Heart right ventricle (tissue), 16 donors: ENCODE results near the gene MGLL. TPM values are rescaled to one million over a fixed set of nuclear protein-coding genes. Genes with fewer than 3 reads are reported as not detected.

Source experiments
- ATAC-seq, 8 donors: fragments of 200-7000 bp; cut with Tn5 transposase; one replicate each; pipeline ENCODE4 v1.9.1; 2020; ENCODE audit warnings: mild to moderate bottlenecking in 8 of 8, moderate library complexity in 8 of 8, moderate number of reproducible peaks in 1 of 8
- DNase-seq, 2 donors: peaks; one replicate each; pipeline ENCODE4 v3.0.0-alpha.2; 2020
- H3K27ac ChIP-seq, 10 donors: fragments of 200-600 bp; sonication (generic) in 2 of 10; one replicate each; pipeline versions ENCODE4 v1.5.0 to v1.8.0; 2020 to 2022; ENCODE audit warnings: mild to moderate bottlenecking in 3 of 10
- H3K27me3 ChIP-seq, 7 donors: fragments of 200-600 bp; one replicate each; pipeline ENCODE4 v1.8.0; 2021 to 2022; ENCODE audit warnings: mild to moderate bottlenecking in 2 of 7
- H3K36me3 ChIP-seq, 9 donors: fragments of 200-600 bp; sonication (generic) in 1 of 9; one replicate each; pipeline versions ENCODE4 v1.5.0 to v1.8.0; 2020 to 2022; ENCODE audit warnings: mild to moderate bottlenecking in 2 of 9
- H3K4me1 ChIP-seq, 9 donors: fragments of 200-600 bp; sonication (generic) in 1 of 9; one replicate each; pipeline versions ENCODE4 v1.5.0 to v1.8.0; 2020 to 2022; ENCODE audit warnings: mild to moderate bottlenecking in 4 of 9
- H3K4me3 ChIP-seq, 10 donors: fragments of 200-600 bp; sonication (generic) in 2 of 10; one replicate each; pipeline versions ENCODE4 v1.5.0 to v1.8.0; 2020 to 2022; ENCODE audit warnings: mild to moderate bottlenecking in 7 of 10, moderate library complexity in 2 of 10
- H3K9me3 ChIP-seq, 11 donors: fragments of 200-600 bp in 10 of 11; sonication (generic) in 2 of 11; one replicate each; pipeline versions ENCODE4 v1.5.0 to v1.8.0; 2013 to 2022; ENCODE audit warnings: mild to moderate bottlenecking in 2 of 11, control low read depth in 1 of 11, moderate library complexity in 1 of 11
- CTCF ChIP-seq, 9 donors: fragments of 200-600 bp; sonication (generic) in 2 of 9; IDR thresholded peaks; one replicate each; pipeline versions ENCODE4 v1.5.0 to v1.8.0; 2021 to 2022; ENCODE audit warnings: antibody characterized with exemption in 9 of 9, mild to moderate bottlenecking in 5 of 9, moderate library complexity in 1 of 9
- WGBS, 2 donors: extraction: QIAGEN DNeasy Blood & Tissue Kit; methylation state at CpG; one replicate each; pipeline ENCODE4 v1.1.7; 2013; ENCODE audit warnings: inconsistent platforms in 1 of 2; 5-methylcytosine and 5-hydroxymethylcytosine counted together
- intact Hi-C, 10 donors: fragments of 100-400 bp; cut with DNase I; formaldehyde crosslinking; loops; one replicate each; pipeline versions ENCODE4 v1.11.1 to v1.14.2; 2022
- polyA plus RNA-seq, 2 donors: library from polyadenylated mRNA; stranded (reverse); fragments of 200-250 nt; gene quantifications; one replicate each; pipeline ENCODE4 v1.2.3, GENCODE V29; 2013
- total RNA-seq, 10 donors: library from RNA; stranded (reverse); fragmentation: NEBNext Ultra II Directional in 3 of 10; extraction: Animal tissue kit (Norgen Biotek cat#: 25700) in 3 of 10; gene quantifications; one replicate each; pipeline versions ENCODE4 v1.2.1 to v1.2.4, GENCODE V29; 2021 to 2023
- donor health status: Arrhythmogenic right ventricular cardiomyopathy.
- donor health status: ischemic (EF 13 %, LVEDD 7.1; RV severe dilation, severe dysfunction).
- donor health status: healthy with polysubstance abuse.
- donor health status: DM: no; HTN: yes; CAD: no.
- donor health status: DM: no; HTN: no; CAD: no.
- donor health status: ischemic (EF 25% LVEDD 6.9; RV normal size, moderate dysfunction).
- donor health status: ischemic (EF 25% LVEDD 5.7; RV mildly dilated, moderate dysfunction).
- donor health status: healthy.
- donor health status: DM: yes; HTN: yes; CAD: no.
- donor health status: Ischemic cardiomyopathy.
- donor health status: ischemic (EF 35%, LVEDD 5.7; RV mildly dilated, moderate dysfunction).
- donor health status: nonischemic (EF 11% LVEDD 7.7; RV severe dilation, severe dysfunction).
- donor health status: DM: yes; HTN: yes; CAD: no.
- donor health status: PGD.
- donor health status: ischemic (EF 29% LVEDD 5.4; RV normal size, mild dysfunction).
- donor health status: nonischemic (EF 23%, LVEDD 6.1; RV moderate dilation, normal function).

The MGLL gene
- total and polyA plus RNA-seq, 12 donors: 35.7 to 103 (median 65.2) TPM

GRCh38 chr3:127774647-127775046 lies 47.7 kb downstream of the MGLL start:
- H3K9me3 ChIP-seq: peaks cover 0 to 9% (median 4%) of the 10 kb centered on the region in 11 donors
- H3K4me1 ChIP-seq: peaks cover 19 to 93% (median 62%) of the 10 kb centered on the region in 9 donors
- peaks cover 0 to 53% (median 0%) of the 10 kb centered on the region in 9 donors for H3K36me3 ChIP-seq
- DNase-seq (no peak), ATAC-seq (no peak)
- no peaks in the 10 kb centered on the region for H3K27me3 ChIP-seq
- intact Hi-C loops: no loop called here
- no peak for TF ChIP-seq CTCF (IDR thresholded peaks at IDR 0.05)
- H3K27ac ChIP-seq: peak overlapping the region in 8 of 10 donors; percentile 53 to 79 (median 67)
- H3K4me3 ChIP-seq: no peak overlapping the region
- WGBS, 2 donors: 81 to 85% methylated on average over 6 of the region's 6 CpGs

- Histone ChIP-seq H3K27ac (peak overlapping the region in 3 of 10 donors; percentile 35 to 79 (median 78)), H3K4me3 (no peak overlapping the region), H3K27me3 (no peaks in the 10 kb centered on the region), H3K36me3 (peaks cover 0 to 52% (median 0%) of the 10 kb centered on the region in 9 donors), H3K9me3 (peaks cover 0 to 10% (median 4%) of the 10 kb centered on the region in 11 donors), H3K4me1 (peaks cover 18 to 91% (median 58%) of the 10 kb centered on the region in 9 donors)
- DNase-seq: no peak
- no peak for TF ChIP-seq CTCF (IDR thresholded peaks at IDR 0.05)
- intact Hi-C loops: no loop called here
- WGBS, 2 donors: 92 to 93% methylated on average over 8 of the region's 8 CpGs
- ATAC-seq: no peak
Observed at GRCh38 chr3:127773752-127774395, 48.4 kb downstream of the MGLL start.

- 89 to 90% methylated on average over 12 of the region's 12 CpGs for WGBS, 2 donors
- Histone ChIP-seq H3K9me3 (peaks cover 0 to 18% (median 5%) of the 10 kb centered on the region in 11 donors), H3K27me3 (no peaks in the 10 kb centered on the region), H3K4me1 (peaks cover 18 to 87% (median 50%) of the 10 kb centered on the region in 9 donors), H3K4me3 (no peak overlapping the region), H3K36me3 (peaks cover 0 to 53% (median 0%) of the 10 kb centered on the region in 9 donors), H3K27ac (peak overlapping the region in 6 of 10 donors; percentile 1 to 79 (median 35))
- intact Hi-C loops: no loop called here
- ATAC-seq (no peak), DNase-seq (no peak)
- TF ChIP-seq CTCF (IDR thresholded peaks at IDR 0.05): no peak
Observed at GRCh38 chr3:127772827-127773751, 49.2 kb downstream of the MGLL start.

- DNase-seq (no peak), ATAC-seq (no peak)
- Histone ChIP-seq H3K9me3 (peaks cover 0 to 23% (median 12%) of the 10 kb centered on the region in 11 donors), H3K27me3 (no peaks in the 10 kb centered on the region), H3K36me3 (peaks cover 0 to 52% (median 0%) of the 10 kb centered on the region in 9 donors), H3K4me1 (peaks cover 18 to 84% (median 50%) of the 10 kb centered on the region in 9 donors), H3K27ac (peak overlapping the region in 4 of 10 donors; percentile 33 to 79 (median 43)), H3K4me3 (no peak overlapping the region)
- intact Hi-C loops: no loop called here
- 57 to 79% methylated on average over 5 of the region's 5 CpGs for WGBS, 2 donors
- TF ChIP-seq CTCF (IDR thresholded peaks at IDR 0.05): no peak
Observed at GRCh38 chr3:127772273-127772672, 50.0 kb downstream of the MGLL start.
